Stimulated activated CD8-positive, alpha-beta memory T cell treated with anti-CD3 and anti-CD28 coated beads, Interleukin-4, amount 100 ng/mL, for 4 hours (primary cell): ENCODE measurements around the gene UCP2.
A peak's percentile ranks its signal among the peaks of the same experiment; 100 is the strongest.

Experiments
- DNase-seq, 2 donors: peaks; one replicate each; pipeline ENCODE4 v3.0.0-alpha.2; 2020; ENCODE audit warnings: low read depth in 2 of 2, low spot score in 1 of 2

Gene UCP2

DNA sequence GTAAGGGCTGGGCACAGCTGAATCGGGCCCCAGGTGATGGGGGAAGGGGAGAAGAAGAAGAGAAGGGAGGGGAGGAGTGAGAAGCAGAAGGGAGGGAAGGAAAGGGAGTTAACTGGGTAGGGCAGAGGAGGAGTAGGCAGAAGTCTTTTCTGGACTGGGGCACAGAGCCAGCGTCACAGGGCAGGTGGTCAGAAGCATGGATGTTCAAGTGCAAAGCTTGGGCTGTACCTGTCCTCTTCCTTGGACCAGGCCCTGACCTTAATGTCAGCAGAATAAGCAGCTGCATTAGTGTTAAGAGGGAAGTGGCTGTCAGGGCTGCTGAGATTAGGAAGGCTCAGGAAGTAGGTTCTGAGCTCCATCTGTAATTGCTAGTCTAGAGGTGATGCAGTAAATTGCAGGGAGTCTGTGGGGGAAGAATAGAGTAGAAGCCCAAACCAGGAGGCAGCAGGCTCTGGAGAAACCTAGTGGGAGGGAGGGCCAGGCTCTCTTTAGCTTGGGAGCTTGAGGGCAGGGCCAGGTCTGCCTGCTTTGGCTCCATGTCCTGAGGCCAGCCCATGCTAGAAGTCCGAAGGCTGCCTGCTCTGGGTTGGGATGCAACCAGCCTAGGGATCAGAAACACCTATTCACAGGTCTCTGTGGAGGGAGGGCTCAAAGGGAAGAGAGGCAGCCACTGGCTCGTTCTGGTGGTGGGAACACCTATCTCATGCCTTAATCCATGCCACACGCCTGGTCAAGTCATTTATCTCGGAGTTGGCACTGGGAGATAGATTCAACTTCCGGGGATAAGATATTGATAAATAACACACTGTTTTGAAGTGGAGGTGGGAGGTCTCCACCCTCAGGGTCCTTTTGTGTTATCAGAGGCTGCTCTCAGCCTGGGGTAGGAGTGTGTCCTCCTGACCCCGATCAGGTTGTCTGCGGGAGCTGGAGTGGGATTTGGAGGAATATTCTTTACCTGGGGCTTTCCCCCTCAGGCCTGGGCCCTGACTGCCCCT, 28.0 kb upstream of the UCP2 start:
- DNase-seq = no peak

GRCh38 chr11:74009675-74010305, 27.1 kb upstream of the UCP2 start:
- DNase-seq = no peak

DNA sequence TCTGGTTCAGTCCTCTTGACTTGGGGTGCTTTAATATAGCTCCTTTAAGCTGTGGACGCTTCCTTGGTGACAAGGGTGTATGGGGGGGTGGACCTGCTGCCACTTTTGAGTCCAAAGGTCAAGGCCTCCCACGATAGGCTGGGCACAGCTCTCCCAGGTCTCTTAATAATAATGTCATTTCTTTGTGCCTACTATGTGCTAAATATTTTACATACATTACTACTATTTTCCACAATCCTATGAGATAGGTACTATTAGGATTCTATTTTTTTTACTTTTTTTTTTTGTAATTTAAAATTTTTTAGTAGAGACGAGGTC, 26.5 kb upstream of the UCP2 start:
- DNase-seq = no peak

GRCh38 chr11:74008373-74009229, 26.0 kb upstream of the UCP2 start, which contains the start of gene UCP3:
Gene UCP3 (minus strand): TSS chr11:74009085. CDS start chr11:74007042, 2,043 bp downstream.
- no peak for DNase-seq

GRCh38 chr11:74007691-74008372, 25.2 kb upstream of the UCP2 start:
- DNase-seq = no peak

GRCh38 chr11:74006743-74007304, 24.2 kb upstream of the UCP2 start:
- DNase-seq = no peak

DNA sequence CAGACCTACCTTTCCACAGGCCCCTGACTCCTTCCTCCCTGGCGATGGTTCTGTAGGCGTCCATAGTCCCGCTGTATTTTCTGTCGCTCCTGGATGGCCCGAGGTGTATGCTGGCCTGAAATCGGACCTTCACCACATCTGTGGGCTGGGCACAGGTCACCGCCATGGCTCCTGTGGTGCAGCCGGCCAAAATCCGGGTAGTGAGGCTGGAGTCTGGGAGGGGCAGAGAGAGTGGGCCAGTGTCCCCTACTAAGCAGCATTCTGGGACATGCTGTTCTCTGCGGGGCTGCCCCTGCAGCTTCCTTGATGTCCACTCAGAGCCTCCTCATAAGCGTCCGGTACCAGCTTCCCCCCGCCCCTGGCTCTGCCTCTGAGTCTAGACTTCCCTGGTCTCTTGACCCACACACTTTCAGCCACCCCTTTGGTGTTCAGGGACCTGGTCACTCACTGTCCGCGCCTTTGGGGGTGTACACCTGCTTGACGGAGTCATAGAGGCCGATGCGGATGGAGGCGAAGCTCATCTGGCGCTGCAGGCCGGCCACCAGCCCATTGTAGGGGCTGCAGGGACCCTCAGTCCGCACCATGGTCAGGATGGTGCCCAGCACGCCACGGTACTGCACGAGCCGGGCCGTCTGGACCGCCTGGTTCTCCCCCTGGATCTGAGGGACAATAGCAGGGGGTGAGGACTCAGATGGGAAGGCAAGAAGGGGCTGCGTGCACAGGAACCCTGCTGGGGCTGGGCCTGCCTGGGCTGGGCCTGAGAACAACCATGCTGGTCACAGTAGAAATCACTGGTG, 23.3 kb upstream of the UCP2 start:
- DNase-seq = no peak

- peak; percentile 53 to 65 for DNase-seq
Measured at GRCh38 chr11:74004759-74005615, 22.3 kb upstream of the UCP2 start.

DNA sequence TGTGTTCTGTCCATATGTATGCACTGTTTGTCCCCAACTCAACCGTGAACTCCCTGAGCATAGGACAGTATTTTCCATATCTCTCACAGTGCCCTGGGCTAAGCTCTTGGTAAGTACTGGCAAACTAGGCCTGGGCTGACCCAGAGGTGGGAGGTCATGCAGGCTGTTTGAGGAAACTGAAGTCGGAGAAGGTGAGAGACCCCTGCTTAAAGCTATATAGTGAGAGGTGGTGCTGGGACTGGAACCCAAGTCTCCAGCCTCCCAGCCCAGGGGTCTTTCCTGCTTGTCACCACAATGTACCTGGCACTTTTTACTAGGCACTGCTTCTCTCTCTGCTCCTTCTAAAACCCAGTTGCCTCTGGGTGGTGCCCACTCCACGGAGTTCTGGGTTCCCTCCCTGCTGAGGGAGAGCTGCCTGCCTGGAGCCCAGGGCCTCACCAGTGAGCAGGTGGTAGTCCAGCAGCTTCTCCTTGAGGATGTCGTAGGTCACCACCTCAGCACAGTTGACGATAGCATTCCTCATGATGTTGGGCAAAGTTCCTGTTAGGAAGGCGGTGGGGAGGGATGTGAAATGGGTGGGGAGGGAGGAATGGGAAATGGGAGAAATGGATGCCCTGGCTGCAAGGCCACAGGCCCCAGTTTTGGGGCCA, 21.5 kb upstream of the UCP2 start:
- DNase-seq = no peak

DNA sequence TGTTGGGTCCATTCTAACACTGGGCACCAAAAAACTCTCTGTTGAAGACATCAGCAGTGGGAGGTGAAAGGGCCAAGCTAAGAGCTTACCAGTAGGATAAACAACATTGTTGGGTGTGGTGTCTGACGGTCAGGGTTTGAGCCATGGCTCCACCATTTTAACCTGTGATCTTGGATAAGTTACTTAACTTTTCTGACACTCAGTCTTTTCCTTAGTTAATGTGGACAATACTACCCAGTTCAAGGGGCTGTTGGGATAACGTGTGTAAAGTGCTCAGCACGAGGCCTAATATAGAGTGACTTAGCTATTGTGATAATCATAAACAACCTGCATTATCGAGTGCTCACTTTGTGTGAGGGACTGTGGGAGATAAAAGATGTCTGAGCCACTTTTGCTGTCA, 20.2 kb upstream of the UCP2 start:
- DNase-seq = no peak

GRCh38 chr11:74001822-74002286, 19.2 kb upstream of the UCP2 start:
- DNase-seq = no peak

GRCh38 chr11:74000307-74001133, 17.9 kb upstream of the UCP2 start:
- no peak for DNase-seq

DNA sequence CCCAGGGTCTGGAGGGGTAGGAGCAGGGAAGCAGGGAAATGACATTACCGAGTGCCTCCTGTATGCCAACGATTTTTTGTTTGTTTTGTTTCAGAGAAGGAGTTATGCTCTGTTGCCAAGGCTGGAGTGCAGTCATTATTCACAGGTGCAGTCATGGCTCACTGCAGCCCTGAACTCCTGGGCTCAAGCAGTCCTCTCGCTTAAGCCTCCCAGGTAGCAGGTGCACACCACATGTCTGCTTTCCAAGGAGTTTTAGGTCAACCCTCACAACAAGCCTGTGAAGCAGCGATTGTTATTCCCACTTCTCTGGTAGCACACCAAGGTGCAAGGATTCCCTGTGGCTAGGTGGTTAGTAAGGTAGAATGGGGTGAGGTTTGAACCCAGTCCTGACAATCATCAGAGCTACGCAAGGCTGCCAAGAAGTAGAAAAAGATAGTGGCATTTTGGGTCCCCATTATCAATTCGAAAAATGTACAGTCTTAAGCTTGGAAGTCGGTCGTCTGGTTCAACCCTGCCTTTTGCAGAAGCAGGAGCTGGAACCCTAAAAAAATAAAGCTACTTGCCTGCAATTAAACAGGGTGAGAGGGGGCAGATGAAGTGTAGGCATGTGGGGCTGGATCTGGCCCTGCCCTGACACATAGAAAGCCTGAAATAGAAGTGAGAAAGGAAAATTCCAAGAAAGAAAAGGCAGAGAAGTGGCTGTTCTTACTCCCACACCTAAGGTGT, 17.1 kb upstream of the UCP2 start:
- no peak for DNase-seq

GRCh38 chr11:73998846-73999575, 16.4 kb upstream of the UCP2 start:
- DNase-seq = no peak

DNA sequence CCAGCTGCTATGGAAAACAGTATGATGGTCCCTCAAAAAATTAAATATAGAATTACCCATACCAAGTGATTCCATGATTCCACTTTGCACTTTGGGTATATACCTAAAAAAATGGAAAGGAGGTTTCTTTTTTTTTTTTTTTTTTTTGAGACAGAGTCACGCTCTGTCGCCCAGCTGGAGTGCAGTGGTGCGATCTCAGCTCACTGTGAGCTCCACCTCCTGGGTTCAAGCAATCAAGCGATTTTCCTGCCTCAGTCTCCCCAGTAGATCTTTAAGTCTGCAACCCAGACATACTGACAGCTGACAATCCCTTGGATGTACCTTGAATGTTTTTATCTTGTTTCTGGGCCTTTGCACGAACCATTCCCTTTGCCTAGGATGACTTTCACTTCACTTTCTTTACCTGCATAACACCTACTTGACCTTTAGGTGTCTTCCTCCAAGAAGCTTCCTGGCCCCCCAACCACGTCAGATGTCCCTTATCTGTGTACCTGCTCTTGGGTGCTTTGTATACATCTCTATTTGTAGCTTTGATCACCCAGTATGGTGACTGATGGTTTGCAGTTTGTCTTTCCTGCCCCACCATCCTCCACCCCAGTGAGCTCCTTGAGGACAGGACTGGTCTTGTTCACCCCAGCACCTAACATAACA, 14.6 kb upstream of the UCP2 start:
- no peak for DNase-seq
